Body of pancreas (tissue), 4 donors: ENCODE measurements around the gene CARHSP1. TPM values are rescaled to one million over a fixed set of nuclear protein-coding genes. Genes with fewer than 3 reads are reported as not detected.

ENCODE experiments used
- ATAC-seq: fragments of 150-250 bp; one replicate; pipeline ENCODE4 v1.9.1; 2016
- DNase-seq, 4 donors: peaks; one replicate each; pipeline ENCODE4 v3.0.0-alpha.2; 2019
- H3K27ac ChIP-seq, 4 donors: fragments of 200-600 bp; sonication (generic); 1 replicate in 3 of 4; 2 replicates in 1 of 4; pipeline versions ENCODE4 v1.5.1 to v1.6.1; 2016 to 2019; ENCODE audit warnings: mild to moderate bottlenecking in 1 of 4, mixed read lengths in 1 of 4, moderate library complexity in 1 of 4
- H3K27me3 ChIP-seq, 2 donors: fragments of 200-600 bp; sonication (generic); one replicate each; pipeline ENCODE4 v1.6.0; 2016; ENCODE audit warnings: mild to moderate bottlenecking in 1 of 2
- H3K36me3 ChIP-seq, 2 donors: fragments of 200-600 bp; sonication (generic); replicated peaks in 1 of 2; 2 replicates each; pipeline ENCODE4 v1.5.1; 2016; ENCODE audit warnings: low read depth in 2 of 2; ENCODE audit not compliant: insufficient read depth in 1 of 2
- H3K4me1 ChIP-seq: fragments of 200-600 bp; sonication (generic); one replicate; pipeline ENCODE4 v1.6.0; 2016
- H3K4me3 ChIP-seq, 2 donors: fragments of 200-600 bp; sonication (generic); 1 replicate in 1 of 2; 2 replicates in 1 of 2; pipeline ENCODE4 v1.5.1; 2016 to 2019
- H3K9me3 ChIP-seq, 3 donors: fragments of 200-600 bp; sonication (generic); 1 replicate in 2 of 3; 2 replicates in 1 of 3; pipeline ENCODE4 v1.5.1; 2016
- CTCF ChIP-seq, 7 experiments: fragments of 450-650 bp in 4 of 7; fragments of 200-600 bp in 3 of 7; sonication (generic) in 3 of 7; IDR thresholded peaks; one replicate each; pipeline ENCODE4 v1.5.1; 2016 to 2019; ENCODE audit warnings: antibody characterized with exemption in 7 of 7
- POLR2A ChIP-seq, 3 donors: fragments of 450-650 bp; IDR thresholded peaks; one replicate each; pipeline ENCODE4 v1.6.1; 2016; ENCODE audit warnings: antibody characterized with exemption in 3 of 3, mild to moderate bottlenecking in 2 of 3
- WGBS, 2 donors: methylation state at CpG; one replicate each; pipeline ENCODE4 v1.1.5; 2017; 5-methylcytosine and 5-hydroxymethylcytosine counted together
- intact Hi-C: fragments of 100-400 bp; cut with DNase I; formaldehyde crosslinking; loops from one replicate; pipeline ENCODE4 v1.15.1; 2023
- total RNA-seq, 2 donors: library from RNA; depleted of rRNA; stranded (reverse); fragments of >200 nt; gene quantifications; one replicate each; pipeline ENCODE4 v1.1.0, GENCODE V29; 2016

CARHSP1 gene
- total RNA-seq, 2 donors from 2014 or later = 16.5 to 59.9 TPM

- intact Hi-C loops = loop anchor here (10.0 kb wide), 1 partner anchor 323 kb away; no protein-coding TSS in a partner anchor
- no peak for TF ChIP-seq CTCF (IDR thresholded peaks at IDR 0.05)
- no peak for TF ChIP-seq POLR2A (IDR thresholded peaks at IDR 0.05)
- Histone ChIP-seq H3K4me1 (peaks cover 14% of the 10 kb centered on the region), H3K36me3 (peaks cover 0 to 3% of the 10 kb centered on the region in 2 donors), H3K27ac (no peak overlapping the region), H3K4me3 (no peak overlapping the region), H3K27me3 (no peaks in the 10 kb centered on the region), H3K9me3 (no peaks in the 10 kb centered on the region)
- WGBS, 2 donors = 82 to 86% methylated on average over 5 to 6 of the region's 6 CpGs
- DNase-seq = no peak
- ATAC-seq = no peak
Measured at GRCh38 chr16:8887431-8887765, 18.6 kb upstream of the CARHSP1 start.

- DNase-seq = no peak
- no peak for TF ChIP-seq POLR2A (IDR thresholded peaks at IDR 0.05)
- no peak for TF ChIP-seq CTCF (IDR thresholded peaks at IDR 0.05)
- peaks cover 0 to 3% of the 10 kb centered on the region in 2 donors for H3K36me3 ChIP-seq
- intact Hi-C loops = loop anchor here (10.0 kb wide), 1 partner anchor 322 kb away; no protein-coding TSS in a partner anchor
- 64 to 67% methylated on average over 19 of the region's 19 CpGs for WGBS, 2 donors
- no peak overlapping the region for H3K27ac ChIP-seq
- no peak overlapping the region for H3K4me3 ChIP-seq
- no peak for ATAC-seq
- H3K4me1 ChIP-seq = peaks cover 14% of the 10 kb centered on the region
- H3K27me3 ChIP-seq = no peaks in the 10 kb centered on the region
- H3K9me3 ChIP-seq = no peaks in the 10 kb centered on the region
Measured at GRCh38 chr16:8886593-8887430, 18.0 kb upstream of the CARHSP1 start.

- no peak overlapping the region for H3K27ac ChIP-seq
- DNase-seq (peak in 2 of 4 donors; percentile 44 to 45), ATAC-seq (peak; percentile 36)
- WGBS, 2 donors = 8 to 14% methylated on average over 14 to 20 of the region's 20 CpGs
- H3K36me3 ChIP-seq = no peaks in the 10 kb centered on the region
- no peaks in the 10 kb centered on the region for H3K9me3 ChIP-seq
- H3K4me1 ChIP-seq = peaks cover 14% of the 10 kb centered on the region
- no peaks in the 10 kb centered on the region for H3K27me3 ChIP-seq
- TF ChIP-seq POLR2A (IDR thresholded peaks at IDR 0.05) (no peak), CTCF (IDR thresholded peaks at IDR 0.05) (peak in 1 of 7 experiments; percentile 3)
- H3K4me3 ChIP-seq = no peak overlapping the region
- intact Hi-C loops = loop anchor here (10.0 kb wide), 1 partner anchor 321 kb away; no protein-coding TSS in a partner anchor
Measured at GRCh38 chr16:8885674-8886592, 17.1 kb upstream of the CARHSP1 start.

GRCh38 chr16:8882725-8883377 is 14.0 kb upstream of the CARHSP1 start:
- Histone ChIP-seq H3K36me3 (no peaks in the 10 kb centered on the region), H3K4me3 (no peak overlapping the region), H3K27me3 (no peaks in the 10 kb centered on the region), H3K27ac (no peak overlapping the region), H3K4me1 (peaks cover 27% of the 10 kb centered on the region), H3K9me3 (no peaks in the 10 kb centered on the region)
- TF ChIP-seq POLR2A (IDR thresholded peaks at IDR 0.05) (no peak), CTCF (IDR thresholded peaks at IDR 0.05) (no peak)
- no peak for DNase-seq
- no peak for ATAC-seq
- 75 to 80% methylated on average over 15 to 17 of the region's 17 CpGs for WGBS, 2 donors
- intact Hi-C loops = loop anchor here (5.0 to 10.0 kb wide), 2 partner anchors 226 to 318 kb away; no protein-coding TSS in a partner anchor
